SJCRH30 (cell line): Measurements from ENCODE around the gene CDKN2AIP. TPM values are rescaled to one million over a fixed set of nuclear protein-coding genes. Genes with fewer than 3 reads are reported as not detected.

Source experiments
- DNase-seq, 2 experiments: peaks; one replicate each; pipeline ENCODE4 v3.0.0-alpha.2; 2015 to 2020
- H3K27ac ChIP-seq: fragments of 250-450 bp; sonication (Bioruptor Pico); 2 replicates; pipeline ENCODE4 v1.5.1; 2020; ENCODE audit warnings: mild to moderate bottlenecking, moderate library complexity
- H3K27me3 ChIP-seq: fragments of 250-450 bp; sonication (Bioruptor Pico); 2 replicates; pipeline ENCODE4 v1.5.1; 2020; ENCODE audit warnings: mild to moderate bottlenecking, moderate library complexity
- H3K36me3 ChIP-seq: fragments of 250-450 bp; sonication (Bioruptor Pico); 2 replicates; pipeline ENCODE4 v1.5.1; 2020; ENCODE audit warnings: mild to moderate bottlenecking, moderate library complexity
- H3K4me1 ChIP-seq: fragments of 250-450 bp; sonication (Bioruptor Pico); 2 replicates; pipeline ENCODE4 v1.5.1; 2020; ENCODE audit warnings: mild to moderate bottlenecking, moderate library complexity
- H3K4me3 ChIP-seq: fragments of 250-450 bp; sonication (Bioruptor Pico); 2 replicates; pipeline ENCODE4 v1.5.1; 2020; ENCODE audit warnings: mild to moderate bottlenecking, moderate library complexity
- H3K9me3 ChIP-seq: fragments of 250-450 bp; sonication (Bioruptor Pico); replicated peaks from 2 replicates; pipeline ENCODE4 v1.5.1; 2020; ENCODE audit warnings: mild to moderate bottlenecking, moderate library complexity
- total RNA-seq: library from RNA; depleted of rRNA; stranded (reverse); fragments of >200 nt; shearing (Covaris generic); gene quantifications from 2 replicates; pipeline ENCODE4 v1.2.3, GENCODE V29; 2014

CDKN2AIP gene
- total RNA-seq, 1 experiment from 2014 or later = 19.5 TPM

GRCh38 chr4:183407635-183408464 is 36.6 kb upstream of the CDKN2AIP start:
- peak overlapping the region; percentile 31 for H3K27ac ChIP-seq
- no peaks in the 10 kb centered on the region for H3K9me3 ChIP-seq
- H3K4me1 ChIP-seq = no peaks in the 10 kb centered on the region
- peak overlapping the region; percentile 51 for H3K4me3 ChIP-seq
- no peaks in the 10 kb centered on the region for H3K27me3 ChIP-seq
- H3K36me3 ChIP-seq = no peaks in the 10 kb centered on the region
- DNase-seq = no peak

- no peak overlapping the region for H3K27ac ChIP-seq
- DNase-seq = no peak
- no peak overlapping the region for H3K4me3 ChIP-seq
- no peaks in the 10 kb centered on the region for H3K4me1 ChIP-seq
- no peaks in the 10 kb centered on the region for H3K27me3 ChIP-seq
- no peaks in the 10 kb centered on the region for H3K36me3 ChIP-seq
- no peaks in the 10 kb centered on the region for H3K9me3 ChIP-seq
Observed at GRCh38 chr4:183408796-183409195, 35.6 kb upstream of the CDKN2AIP start.

- no peak for DNase-seq
- Histone ChIP-seq H3K27ac (no peak overlapping the region), H3K4me3 (no peak overlapping the region)
Observed at GRCh38 chr4:183409483-183409882, 35.0 kb upstream of the CDKN2AIP start.

GRCh38 chr4:183409934-183410333 is 34.5 kb upstream of the CDKN2AIP start:
- Histone ChIP-seq H3K9me3 (no peaks in the 10 kb centered on the region), H3K4me3 (no peak overlapping the region), H3K36me3 (no peaks in the 10 kb centered on the region), H3K27me3 (no peaks in the 10 kb centered on the region), H3K27ac (no peak overlapping the region), H3K4me1 (no peaks in the 10 kb centered on the region)
- DNase-seq = no peak

More at GRCh38 chr4:183409483-183409882, 35.0 kb upstream of the CDKN2AIP start:
- Histone ChIP-seq H3K27me3 (no peaks in the 10 kb centered on the region), H3K36me3 (no peaks in the 10 kb centered on the region), H3K9me3 (no peaks in the 10 kb centered on the region), H3K4me1 (no peaks in the 10 kb centered on the region)

GRCh38 chr4:183411291-183411861 is 33.1 kb upstream of the CDKN2AIP start:
- Histone ChIP-seq H3K27ac (no peak overlapping the region), H3K4me1 (no peaks in the 10 kb centered on the region), H3K36me3 (no peaks in the 10 kb centered on the region), H3K27me3 (no peaks in the 10 kb centered on the region), H3K9me3 (no peaks in the 10 kb centered on the region), H3K4me3 (no peak overlapping the region)
- DNase-seq = no peak

- no peak for DNase-seq
- Histone ChIP-seq H3K4me1 (no peaks in the 10 kb centered on the region), H3K27ac (no peak overlapping the region), H3K4me3 (no peak overlapping the region), H3K9me3 (no peaks in the 10 kb centered on the region), H3K27me3 (no peaks in the 10 kb centered on the region), H3K36me3 (no peaks in the 10 kb centered on the region)
Observed at GRCh38 chr4:183412821-183413220, 31.6 kb upstream of the CDKN2AIP start.

GRCh38 chr4:183413234-183414200 is 30.9 kb upstream of the CDKN2AIP start:
- no peak for DNase-seq
- Histone ChIP-seq H3K27ac (no peak overlapping the region), H3K36me3 (no peaks in the 10 kb centered on the region), H3K27me3 (no peaks in the 10 kb centered on the region), H3K4me1 (no peaks in the 10 kb centered on the region), H3K4me3 (no peak overlapping the region), H3K9me3 (no peaks in the 10 kb centered on the region)

- H3K4me1 ChIP-seq = no peaks in the 10 kb centered on the region
- no peaks in the 10 kb centered on the region for H3K9me3 ChIP-seq
- H3K27ac ChIP-seq = no peak overlapping the region
- no peak for DNase-seq
- H3K27me3 ChIP-seq = no peaks in the 10 kb centered on the region
- H3K36me3 ChIP-seq = no peaks in the 10 kb centered on the region
- H3K4me3 ChIP-seq = no peak overlapping the region
Observed at GRCh38 chr4:183416879-183417755, 27.3 kb upstream of the CDKN2AIP start.

GRCh38 chr4:183422962-183423631 is 21.3 kb upstream of the CDKN2AIP start:
- DNase-seq = no peak
- Histone ChIP-seq H3K4me3 (no peak overlapping the region), H3K27me3 (no peaks in the 10 kb centered on the region), H3K27ac (no peak overlapping the region), H3K9me3 (no peaks in the 10 kb centered on the region), H3K4me1 (no peaks in the 10 kb centered on the region), H3K36me3 (no peaks in the 10 kb centered on the region)

GRCh38 chr4:183424109-183424744 is 20.2 kb upstream of the CDKN2AIP start:
- Histone ChIP-seq H3K4me3 (no peak overlapping the region), H3K36me3 (no peaks in the 10 kb centered on the region), H3K27me3 (no peaks in the 10 kb centered on the region), H3K27ac (no peak overlapping the region), H3K9me3 (no peaks in the 10 kb centered on the region), H3K4me1 (no peaks in the 10 kb centered on the region)
- no peak for DNase-seq

- no peak for DNase-seq
- H3K9me3 ChIP-seq = no peaks in the 10 kb centered on the region
- H3K36me3 ChIP-seq = no peaks in the 10 kb centered on the region
- H3K27ac ChIP-seq = no peak overlapping the region
- H3K27me3 ChIP-seq = no peaks in the 10 kb centered on the region
- H3K4me1 ChIP-seq = no peaks in the 10 kb centered on the region
- no peak overlapping the region for H3K4me3 ChIP-seq
Observed at GRCh38 chr4:183426507-183426906, 17.9 kb upstream of the CDKN2AIP start.

- DNase-seq = no peak
- Histone ChIP-seq H3K27me3 (no peaks in the 10 kb centered on the region), H3K9me3 (no peaks in the 10 kb centered on the region), H3K27ac (no peak overlapping the region), H3K4me1 (no peaks in the 10 kb centered on the region), H3K4me3 (no peak overlapping the region), H3K36me3 (no peaks in the 10 kb centered on the region)
Observed at GRCh38 chr4:183429489-183429888, 14.9 kb upstream of the CDKN2AIP start.

- Histone ChIP-seq H3K27me3 (no peaks in the 10 kb centered on the region), H3K36me3 (no peaks in the 10 kb centered on the region), H3K9me3 (no peaks in the 10 kb centered on the region)
Observed at GRCh38 chr4:183430317-183430993, 14.0 kb upstream of the CDKN2AIP start.

More at GRCh38 chr4:183430317-183430993, 14.0 kb upstream of the CDKN2AIP start:
- no peak overlapping the region for H3K27ac ChIP-seq
- no peak overlapping the region for H3K4me3 ChIP-seq
- no peaks in the 10 kb centered on the region for H3K4me1 ChIP-seq
- no peak for DNase-seq
